H54 (cell line): Measurements from ENCODE around the gene SH3BP5L.

Source experiments
- DNase-seq: peaks from one replicate; pipeline ENCODE4 v3.0.0; 2011; ENCODE audit warnings: low spot score, mixed read lengths; ENCODE audit not compliant: insufficient read length
- FAIRE-seq: peaks from 3 replicates; lab custom pipeline; 2011; peaks lifted over from hg19 to GRCh38; lab: Jason Lieb, UNC
- POLR2A ChIP-seq: IDR thresholded peaks from 2 replicates; pipeline ENCODE4 v1.6.1; 2011; ENCODE audit warnings: low read depth, mild to moderate bottlenecking, low read length

SH3BP5L gene

DNA sequence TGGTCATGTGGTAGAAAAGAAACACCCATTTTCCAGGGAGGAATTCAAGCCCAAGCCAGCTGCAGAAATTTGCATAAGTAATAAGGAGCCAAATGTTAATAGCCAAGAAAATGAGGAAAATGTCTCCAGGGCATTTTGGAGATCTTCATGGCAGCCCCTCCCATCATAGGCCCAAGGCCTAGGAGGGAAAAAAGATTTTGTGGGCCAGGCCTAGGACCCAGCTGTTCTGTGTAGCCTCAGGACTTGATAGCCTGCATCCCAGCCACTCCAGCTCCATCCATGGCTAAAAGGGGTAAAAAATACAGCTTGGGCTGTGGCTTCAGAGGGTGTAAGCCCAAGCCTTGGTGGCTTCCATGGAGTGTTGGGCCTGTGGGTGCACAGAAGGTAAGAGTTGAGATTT lies 48.7 kb downstream of the SH3BP5L start:
- DNase-seq (no peak), FAIRE-seq (no peak)
- TF ChIP-seq POLR2A, result no peak

DNA sequence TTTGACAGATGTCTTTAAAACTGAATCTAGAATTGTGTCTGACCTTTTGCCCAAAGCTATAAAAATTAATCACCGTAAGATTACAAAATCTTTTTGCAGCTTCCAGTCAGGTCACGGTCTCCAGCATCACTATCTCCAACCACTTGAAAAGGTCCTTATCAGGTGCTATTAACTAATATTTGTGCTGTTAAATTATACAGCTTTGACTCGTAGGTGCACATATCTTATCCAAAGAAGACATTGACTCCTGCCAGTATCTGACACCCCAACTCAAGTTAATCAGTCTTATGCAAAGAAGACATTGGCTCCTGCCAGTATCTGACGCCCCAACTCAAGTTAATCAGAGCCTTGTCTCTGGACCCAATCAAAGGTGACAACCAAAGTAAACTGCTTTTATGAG lies 50.3 kb downstream of the SH3BP5L start:
- DNase-seq (no peak), FAIRE-seq (no peak)
- TF ChIP-seq POLR2A, result no peak
